ENCODE data around the gene PCDHA1. TPM values are rescaled to one million over a fixed set of nuclear protein-coding genes. Genes with fewer than 3 reads are reported as not detected.

The PCDHA1 gene
- total RNA-seq, 4 donors from 2014 or later: not detected

- Histone ChIP-seq H3K27ac (replicated peaks in 1 of 4) (no peak overlapping the region), H3K36me3 (no peaks in the 10 kb centered on the region), H3K4me1 (peaks cover 9 to 17% (median 15%) of the 10 kb centered on the region in 4 donors), H3K27me3 (no peaks in the 10 kb centered on the region), H3K4me3 (no peak overlapping the region), H3K9me3 (no peaks in the 10 kb centered on the region)
- intact Hi-C loops (cut with DNase I): no loop called here
- TF ChIP-seq POLR2A (IDR thresholded peaks at IDR 0.05; ENCODE audit: low read depth) (no peak), CTCF (IDR thresholded peaks at IDR 0.05) (no peak), POLR2AphosphoS5 (IDR thresholded peaks at IDR 0.05) (no peak), EP300 (IDR thresholded peaks at IDR 0.05) (no peak)
- 97% methylated on average over 3 of the region's 3 CpGs for WGBS
- no peak for DNase-seq (ENCODE audit: extremely low spot score)
Measured at GRCh38 chr5:141003031-141003430, 217.1 kb downstream of the PCDHA1 start.

GRCh38 chr5:141003791-141004611 lies 218.1 kb downstream of the PCDHA1 start:
- DNase-seq (ENCODE audit: extremely low spot score): no peak
- no peaks in the 10 kb centered on the region for H3K27me3 ChIP-seq
- WGBS: 59% methylated on average over 4 of the region's 4 CpGs
- no peak overlapping the region for H3K4me3 ChIP-seq
- no peak for TF ChIP-seq POLR2AphosphoS5 (IDR thresholded peaks at IDR 0.05)
- TF ChIP-seq CTCF (IDR thresholded peaks at IDR 0.05): no peak
- no peaks in the 10 kb centered on the region for H3K9me3 ChIP-seq
- H3K36me3 ChIP-seq: no peaks in the 10 kb centered on the region
- peaks cover 9 to 17% (median 15%) of the 10 kb centered on the region in 4 donors for H3K4me1 ChIP-seq
- intact Hi-C loops (cut with DNase I): no loop called here
- no peak overlapping the region for H3K27ac ChIP-seq (replicated peaks in 1 of 4)

GRCh38 chr5:141007791-141008190 lies 221.9 kb downstream of the PCDHA1 start:
- intact Hi-C loops (cut with DNase I): no loop called here
- Histone ChIP-seq H3K27me3 (no peaks in the 10 kb centered on the region), H3K4me1 (no peaks in the 10 kb centered on the region), H3K36me3 (peaks cover 0 to 15% (median 0%) of the 10 kb centered on the region in 4 donors), H3K9me3 (no peaks in the 10 kb centered on the region), H3K27ac (replicated peaks in 1 of 4) (no peak overlapping the region), H3K4me3 (no peak overlapping the region)
- no peak for TF ChIP-seq EP300 (IDR thresholded peaks at IDR 0.05)
- no peak for TF ChIP-seq POLR2AphosphoS5 (IDR thresholded peaks at IDR 0.05)
- no peak for TF ChIP-seq POLR2A (IDR thresholded peaks at IDR 0.05; ENCODE audit: low read depth)
- TF ChIP-seq CTCF (IDR thresholded peaks at IDR 0.05): no peak
- no peak for DNase-seq (ENCODE audit: extremely low spot score)

GRCh38 chr5:141010047-141010793 lies 224.3 kb downstream of the PCDHA1 start:
- H3K9me3 ChIP-seq: no peaks in the 10 kb centered on the region
- 46% methylated on average over 12 of the region's 12 CpGs for WGBS
- H3K27ac ChIP-seq (replicated peaks in 1 of 4): no peak overlapping the region
- intact Hi-C loops (cut with DNase I): no loop called here
- DNase-seq (ENCODE audit: extremely low spot score): no peak
- TF ChIP-seq CTCF (IDR thresholded peaks at IDR 0.05) (no peak), POLR2AphosphoS5 (IDR thresholded peaks at IDR 0.05) (no peak), EP300 (IDR thresholded peaks at IDR 0.05) (no peak)
- H3K4me1 ChIP-seq: no peaks in the 10 kb centered on the region
- peaks cover 0 to 15% (median 0%) of the 10 kb centered on the region in 4 donors for H3K36me3 ChIP-seq
- no peaks in the 10 kb centered on the region for H3K27me3 ChIP-seq
- no peak overlapping the region for H3K4me3 ChIP-seq
